Stimulated activated CD8-positive, alpha-beta memory T cell treated with anti-CD3 and anti-CD28 coated beads, Interleukin-12 subunit alpha, Interleukin-12 subunit beta, amount 100 ng/mL, for 4 hours (primary cell): ENCODE measurements around the gene OR4M2.
"Not testable (repeated sequence)": the region's sequence is repeated elsewhere in the genome, so short reads cannot be mapped to it uniquely, and the experiment has no call there.

Experiments used
- DNase-seq: peaks from one replicate; pipeline ENCODE4 v3.0.0-alpha.2; 2020; ENCODE audit warnings: low read depth

OR4M2 gene

GRCh38 chr15:22080227-22080626 lies at the start of gene OR4M2:
OR4M2 (plus strand) TSS chr15:22080527; CDS start chr15:22080625, 98 bp downstream.
- not testable (repeated sequence) for DNase-seq

GRCh38 chr15:22069267-22069666 lies 11.1 kb upstream of the OR4M2 start:
- DNase-seq = not testable (repeated sequence)

GRCh38 chr15:22081386-22081785 lies 1.1 kb downstream of the OR4M2 start:
- DNase-seq = not testable (repeated sequence)

- not testable (repeated sequence) for DNase-seq
Measured at GRCh38 chr15:22098616-22099253, 18.4 kb downstream of the OR4M2 start.

GRCh38 chr15:22099289-22099891 lies 19.1 kb downstream of the OR4M2 start:
- DNase-seq = not testable (repeated sequence)

- DNase-seq = not testable (repeated sequence)
Measured at GRCh38 chr15:22122033-22122432, 41.7 kb downstream of the OR4M2 start.
